ENCODE results near the gene OR51V1.
"Not testable (repeated sequence)": the region's sequence is repeated elsewhere in the genome, so short reads cannot be mapped to it uniquely, and the experiment has no call there.

The OR51V1 gene, protein sequence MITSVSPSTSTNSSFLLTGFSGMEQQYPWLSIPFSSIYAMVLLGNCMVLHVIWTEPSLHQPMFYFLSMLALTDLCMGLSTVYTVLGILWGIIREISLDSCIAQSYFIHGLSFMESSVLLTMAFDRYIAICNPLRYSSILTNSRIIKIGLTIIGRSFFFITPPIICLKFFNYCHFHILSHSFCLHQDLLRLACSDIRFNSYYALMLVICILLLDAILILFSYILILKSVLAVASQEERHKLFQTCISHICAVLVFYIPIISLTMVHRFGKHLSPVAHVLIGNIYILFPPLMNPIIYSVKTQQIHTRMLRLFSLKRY

DNA sequence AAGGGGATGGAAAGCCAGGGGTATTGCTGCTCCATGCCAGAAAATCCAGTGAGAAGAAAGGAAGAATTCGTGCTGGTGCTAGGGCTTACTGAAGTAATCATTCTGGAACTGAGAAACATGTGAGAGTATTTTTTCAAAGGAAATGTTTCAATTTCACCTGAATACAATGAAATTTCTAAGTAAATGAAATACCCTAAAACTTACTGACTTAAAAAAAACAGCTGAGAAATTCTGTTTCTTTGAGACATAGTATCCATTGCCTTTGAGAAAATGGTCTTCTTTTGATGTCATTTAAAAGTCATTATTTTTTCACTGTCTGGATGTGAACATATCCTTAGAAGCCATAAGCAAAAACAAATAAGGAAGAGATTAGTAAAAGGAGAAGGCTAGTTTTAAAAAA is at the start of gene OR51V1:
Gene OR51V1, minus strand, starts transcription at position 101 of the 400 bp plus-strand sequence. Its CDS starts 0 bp downstream, at position 101.
- DNase-seq (ENCODE audit: low read depth, low spot score): no peak

- DNase-seq (ENCODE audit: low read depth, low spot score): not testable (repeated sequence)
Observed at GRCh38 chr11:5249807-5250396, 49.4 kb upstream of the OR51V1 start, which contains the start of gene HBG1. Gene HBG1 (minus strand): TSS chr11:5249857. CDS start chr11:5249804, 53 bp downstream.

- not testable (repeated sequence) for DNase-seq (ENCODE audit: low read depth, low spot score)
Observed at GRCh38 chr11:5248498-5248897, 48.0 kb upstream of the OR51V1 start.

GRCh38 chr11:5247472-5248192 is 47.1 kb upstream of the OR51V1 start:
- no peak for DNase-seq (ENCODE audit: low read depth, low spot score)

GRCh38 chr11:5246772-5247471 is 46.4 kb upstream of the OR51V1 start:
- no peak for DNase-seq (ENCODE audit: low read depth, low spot score)

DNA sequence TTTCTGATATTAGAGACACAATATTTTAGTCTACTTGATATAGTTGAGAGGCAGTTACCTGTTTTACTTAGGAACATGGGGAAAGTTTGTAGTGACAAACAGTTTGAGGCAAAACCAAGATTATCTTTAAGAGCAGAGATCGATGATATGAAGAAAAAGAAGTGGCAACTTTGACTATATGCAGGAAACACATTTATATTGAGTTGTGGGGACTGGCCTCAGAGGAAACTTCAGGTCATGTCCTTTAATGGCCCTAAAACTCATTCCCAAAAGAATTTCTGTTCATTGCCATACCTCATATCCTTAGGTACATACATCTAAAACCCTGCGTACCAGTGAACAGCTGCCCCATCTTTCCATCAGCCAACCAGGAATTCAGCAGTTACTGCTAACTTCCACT is 44.7 kb upstream of the OR51V1 start:
- DNase-seq (ENCODE audit: low read depth, low spot score): no peak

- no peak for DNase-seq (ENCODE audit: low read depth, low spot score)
Observed at GRCh38 chr11:5243816-5244180, 43.3 kb upstream of the OR51V1 start.

DNA sequence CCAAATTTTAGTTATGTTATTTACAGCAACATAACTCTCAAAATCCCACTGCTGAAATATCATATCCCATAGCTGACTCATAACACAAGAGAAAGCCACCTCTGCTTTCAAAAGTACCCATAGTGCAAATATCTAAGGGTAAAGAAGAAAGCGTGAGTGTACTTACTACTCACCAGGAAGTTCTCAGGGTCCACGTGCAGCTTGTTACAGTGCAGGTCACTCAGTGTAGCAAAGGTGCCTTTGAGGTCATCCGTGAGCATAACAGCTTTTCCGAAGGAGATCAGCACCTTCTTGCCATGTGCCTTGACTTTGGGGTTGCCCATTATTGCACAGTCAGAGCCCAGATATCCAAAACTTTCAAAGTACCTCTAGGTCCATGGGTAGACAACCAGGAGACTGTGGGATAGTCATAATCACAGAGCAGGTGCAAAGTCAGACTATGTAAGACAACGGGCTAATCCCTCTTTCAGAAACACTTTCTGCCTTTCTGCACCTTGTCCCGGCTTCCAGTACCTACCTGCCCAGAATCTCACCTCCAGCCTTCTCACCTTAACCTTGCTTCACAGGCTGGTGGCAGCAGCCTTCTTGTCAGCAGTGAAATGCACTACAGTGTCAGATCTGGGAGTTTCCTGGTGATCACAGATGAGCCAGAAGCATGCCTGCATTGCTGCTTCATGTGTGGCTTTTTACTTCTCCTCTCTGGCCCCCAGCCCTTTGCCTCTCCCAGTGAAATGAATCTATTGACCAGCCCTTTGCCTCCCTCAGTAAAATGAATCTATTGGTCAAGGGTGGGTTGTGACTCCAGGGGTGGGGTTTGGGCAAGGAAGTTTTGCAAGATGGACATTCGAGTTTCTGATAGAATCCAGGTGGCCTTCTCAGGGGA is 42.7 kb upstream of the OR51V1 start:
- DNase-seq (ENCODE audit: low read depth, low spot score): no peak

GRCh38 chr11:5242208-5242607 is 41.7 kb upstream of the OR51V1 start:
- no peak for DNase-seq (ENCODE audit: low read depth, low spot score)

- no peak for DNase-seq (ENCODE audit: low read depth, low spot score)
Observed at GRCh38 chr11:5241458-5241857, 41.0 kb upstream of the OR51V1 start.

GRCh38 chr11:5240458-5240857 is 40.0 kb upstream of the OR51V1 start:
- DNase-seq (ENCODE audit: low read depth, low spot score): no peak

- no peak for DNase-seq (ENCODE audit: low read depth, low spot score)
Observed at GRCh38 chr11:5240056-5240455, 39.6 kb upstream of the OR51V1 start.

- DNase-seq (ENCODE audit: low read depth, low spot score): no peak
Observed at GRCh38 chr11:5239046-5239445, 38.6 kb upstream of the OR51V1 start.

DNA sequence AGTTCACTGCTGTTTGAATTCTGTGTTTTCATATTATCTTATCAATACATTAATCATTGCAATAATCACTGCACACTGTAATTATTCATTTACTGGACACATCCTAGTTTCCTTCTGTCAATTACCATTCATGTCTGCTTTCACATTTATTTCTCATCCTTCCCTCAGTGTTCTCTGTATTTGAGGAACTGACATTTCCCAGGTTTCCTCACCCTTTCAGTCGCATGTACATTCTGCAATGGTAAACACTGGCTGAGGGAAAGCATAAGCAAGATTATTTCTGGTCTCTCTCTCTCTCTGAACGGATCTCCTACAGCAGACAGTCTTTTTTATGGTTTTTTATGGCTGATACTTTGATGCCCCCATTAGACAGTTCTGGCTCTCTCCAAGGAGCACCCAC is 38.0 kb upstream of the OR51V1 start:
- DNase-seq (ENCODE audit: low read depth, low spot score): no peak

DNA sequence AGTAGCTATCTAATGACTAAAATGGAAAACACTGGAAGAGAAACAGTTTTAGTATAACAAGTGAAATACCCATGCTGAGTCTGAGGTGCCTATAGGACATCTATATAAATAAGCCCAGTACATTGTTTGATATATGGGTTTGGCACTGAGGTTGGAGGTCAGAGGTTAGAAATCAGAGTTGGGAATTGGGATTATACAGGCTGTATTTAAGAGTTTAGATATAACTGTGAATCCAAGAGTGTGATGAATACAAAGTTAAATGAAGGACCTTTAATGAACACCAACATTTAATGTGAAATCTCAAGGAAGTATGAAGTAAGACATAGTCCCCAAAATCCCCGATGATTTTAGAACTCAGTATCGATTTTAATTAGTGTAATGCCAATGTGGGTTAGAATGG is 36.9 kb upstream of the OR51V1 start:
- DNase-seq (ENCODE audit: low read depth, low spot score): no peak

DNA sequence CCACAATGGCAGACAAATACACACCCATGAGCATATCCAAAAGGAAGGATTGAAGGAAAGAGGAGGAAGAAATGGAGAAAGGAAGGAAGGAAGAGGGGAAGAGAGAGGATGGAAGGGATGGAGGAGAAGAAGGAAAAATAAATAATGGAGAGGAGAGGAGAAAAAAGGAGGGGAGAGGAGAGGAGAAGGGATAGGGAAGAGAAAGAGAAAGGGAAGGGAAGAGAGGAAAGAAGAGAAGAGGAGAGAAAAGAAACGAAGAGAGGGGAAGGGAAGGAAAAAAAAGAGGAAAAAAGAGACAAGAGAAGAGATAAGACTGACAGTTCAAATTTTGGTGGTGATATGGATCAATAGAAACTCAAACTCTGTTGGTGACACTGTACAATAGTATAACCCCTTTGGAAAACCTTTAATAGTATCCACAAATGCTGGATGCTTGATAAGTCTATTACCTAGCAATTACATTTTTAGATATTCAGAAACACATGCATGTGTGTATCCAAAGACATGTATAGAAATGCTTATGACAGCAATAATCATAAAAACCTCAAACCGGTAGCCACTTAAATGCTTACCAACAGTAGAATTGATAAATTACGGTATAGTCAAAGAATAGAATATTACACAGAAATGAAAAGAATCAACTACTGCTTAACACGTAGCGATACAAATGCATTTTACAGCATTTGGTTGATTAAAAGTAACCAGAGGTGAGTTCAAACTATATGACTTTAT is 35.0 kb upstream of the OR51V1 start:
- DNase-seq (ENCODE audit: low read depth, low spot score): no peak

- no peak for DNase-seq (ENCODE audit: low read depth, low spot score)
Observed at GRCh38 chr11:5234381-5234834, 33.9 kb upstream of the OR51V1 start, which contains the start of gene HBD. Gene HBD (minus strand): TSS chr11:5234483. CDS start chr11:5234433, 50 bp downstream.

DNA sequence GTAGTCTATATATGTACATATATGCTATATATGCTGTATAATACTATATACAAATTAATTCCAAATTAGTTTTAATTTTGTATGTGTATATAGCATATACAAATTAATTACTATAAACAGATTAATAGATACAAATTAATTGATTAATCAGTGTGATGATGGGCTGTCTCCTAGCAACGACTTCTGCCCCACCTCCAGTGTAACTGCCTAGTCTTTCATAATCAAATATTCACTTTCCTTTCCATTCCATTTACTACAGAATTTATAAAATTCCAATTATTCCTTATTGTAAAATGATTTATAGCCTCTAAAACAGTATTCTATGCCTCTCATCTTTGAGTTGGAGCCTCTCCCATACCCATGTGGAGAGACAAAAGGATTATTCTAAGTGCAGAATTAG is 32.8 kb upstream of the OR51V1 start:
- no peak for DNase-seq (ENCODE audit: low read depth, low spot score)

- DNase-seq (ENCODE audit: low read depth, low spot score): no peak
Observed at GRCh38 chr11:5232821-5233220, 32.3 kb upstream of the OR51V1 start.

DNA sequence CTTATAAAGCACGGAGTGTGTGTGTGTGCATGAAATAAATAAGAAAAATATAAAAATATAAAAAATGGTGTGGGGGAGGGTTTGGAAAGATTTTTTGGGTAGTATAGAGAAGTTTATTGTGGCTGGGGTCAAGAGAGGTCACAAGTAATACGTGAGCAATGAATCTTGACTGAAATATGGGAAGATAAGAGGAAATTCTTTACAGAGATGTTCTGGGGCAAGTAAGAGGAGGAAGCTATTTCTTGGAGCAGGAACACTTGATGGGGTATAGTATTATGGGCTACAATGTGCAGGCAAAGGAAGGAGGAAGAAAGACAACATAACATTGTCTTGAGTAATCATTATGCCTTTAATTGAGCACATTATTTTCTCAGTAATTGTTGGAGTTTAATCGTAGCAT is 31.7 kb upstream of the OR51V1 start:
- no peak for DNase-seq (ENCODE audit: low read depth, low spot score)

Measured in ELF-1 (cell line).